Fibroblast of lung (primary cell): ENCODE data around the gene ABCB8. TPM values are rescaled to one million over a fixed set of nuclear protein-coding genes. Genes with fewer than 3 reads are reported as not detected.
A peak's percentile ranks its signal among the peaks of the same experiment; 100 is the strongest.

Source experiments
- DNase-seq, 2 donors: peaks; one replicate each; pipeline versions ENCODE4 v3.0.0 to v3.0.0-alpha.2; 2010; ENCODE audit warnings: low read depth in 2 of 2
- H2AFZ ChIP-seq: 2 replicates; pipeline ENCODE4 v1.5.1; 2012; ENCODE audit warnings: low read length, control low read depth, inconsistent platforms
- H3K27ac ChIP-seq: 2 replicates; pipeline ENCODE4 v1.5.1; 2011; ENCODE audit warnings: low read length, control low read depth; ENCODE audit not compliant: insufficient read depth
- H3K27me3 ChIP-seq: 2 replicates; pipeline ENCODE4 v1.5.1; 2011; ENCODE audit warnings: mild to moderate bottlenecking, low read length; ENCODE audit not compliant: control insufficient read depth, insufficient read depth
- H3K36me3 ChIP-seq: 2 replicates; pipeline ENCODE4 v1.5.1; 2011; ENCODE audit warnings: low read length; ENCODE audit not compliant: control insufficient read depth, insufficient read depth
- H3K4me1 ChIP-seq: 2 replicates; pipeline ENCODE4 v1.5.1; 2011; ENCODE audit warnings: low read length; ENCODE audit not compliant: control insufficient read depth, insufficient read depth; ENCODE audit errors: extremely low read depth
- H3K4me2 ChIP-seq: 2 replicates; pipeline ENCODE4 v1.5.1; 2011; ENCODE audit warnings: low read length, control low read depth; ENCODE audit not compliant: insufficient read depth; ENCODE audit errors: extremely low read depth
- H3K4me3 ChIP-seq, 4 experiments: fragments of 200-600 bp in 1 of 4; sonication (generic) in 1 of 4; replicated peaks in 1 of 4; 2 replicates each; pipeline ENCODE4 v1.5.1; 2011 to 2016; ENCODE audit warnings: low read length in 4 of 4, low read depth in 3 of 4, mild to moderate bottlenecking in 3 of 4, control low read depth in 2 of 4, inconsistent platforms in 1 of 4, mixed read lengths in 1 of 4; ENCODE audit not compliant: insufficient read depth in 1 of 4; ENCODE audit errors: control extremely low read depth in 1 of 4
- H3K79me2 ChIP-seq: 2 replicates; pipeline ENCODE4 v1.5.1; 2012; ENCODE audit warnings: mild to moderate bottlenecking, low read length, inconsistent platforms; ENCODE audit not compliant: control insufficient read depth, insufficient read depth
- H3K9ac ChIP-seq: 2 replicates; pipeline ENCODE4 v1.5.1; 2011; ENCODE audit warnings: mild to moderate bottlenecking, low read length, control low read depth; ENCODE audit not compliant: insufficient read depth
- H3K9me3 ChIP-seq: 2 replicates; pipeline ENCODE4 v1.5.1; 2012; ENCODE audit warnings: low read depth, low read length; ENCODE audit not compliant: control insufficient read depth, insufficient read depth
- H4K20me1 ChIP-seq: 2 replicates; pipeline ENCODE4 v1.5.1; 2011; ENCODE audit warnings: low read length; ENCODE audit not compliant: control insufficient read depth, insufficient read depth; ENCODE audit errors: extremely low read depth
- EZH2 ChIP-seq: IDR thresholded peaks from 2 replicates; pipeline ENCODE4 v1.5.1; 2012; ENCODE audit warnings: low read length, control low read depth, mild to moderate bottlenecking; ENCODE audit errors: missing control alignments
- polyA plus RNA-seq, 2 donors: library from polyadenylated mRNA; depleted of rRNA in 1 of 2; stranded (reverse) in 1 of 2; unstranded in 1 of 2; fragments of >200 nt; gene quantifications; 2 replicates each; pipeline ENCODE4 v1.2.1, GENCODE V29; 2011 to 2012; ENCODE audit warnings: missing spikeins in 1 of 2
- total RNA-seq: library from RNA; depleted of rRNA; stranded (reverse); fragments of >200 nt; gene quantifications from 2 replicates; pipeline ENCODE4 v1.2.1, GENCODE V29; 2014
- TF ChIP-seq, protein P1 (sequence below), 2 donors: IDR thresholded peaks in 1 of 2; conservative IDR thresholded peaks in 1 of 2; 1 replicate in 1 of 2; 2 replicates in 1 of 2; pipeline ENCODE4 v1.5.1; 2011 to 2012; ENCODE audit warnings: low read length in 2 of 2, control low read depth in 1 of 2, inconsistent platforms in 1 of 2, low read depth in 1 of 2, mild to moderate bottlenecking in 1 of 2

ABCB8 gene
- total and polyA plus RNA-seq, 2 donors (not counting 1 experiment from before 2014, with no cell fraction given): 12.1 to 20.0 TPM

DNA sequence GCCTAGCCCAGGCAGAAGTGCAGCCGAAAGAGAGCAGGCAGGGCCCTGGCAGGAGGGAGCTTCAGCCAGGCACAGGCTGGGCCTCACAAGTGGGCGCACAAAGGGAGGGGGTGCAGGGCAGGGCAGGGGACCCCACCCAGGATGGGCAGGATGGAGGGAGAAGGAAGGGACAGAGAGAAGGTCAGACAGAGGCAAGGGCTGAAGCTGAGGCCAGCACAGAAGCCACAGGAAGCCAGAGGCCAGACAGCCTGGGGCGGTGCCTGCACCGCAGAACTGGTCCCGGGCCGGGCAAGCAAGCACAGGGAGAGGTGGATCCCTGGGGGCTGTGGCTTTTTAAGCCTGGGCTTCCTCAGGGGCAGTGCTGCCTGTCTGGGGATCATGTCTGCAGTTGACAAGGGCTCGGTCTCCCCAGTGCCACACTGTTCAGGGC, 20.8 kb upstream of the ABCB8 start:
- no peak overlapping the region for H3K4me3 ChIP-seq
- H3K27ac ChIP-seq: no peak overlapping the region
- no peaks in the 10 kb centered on the region for H3K4me1 ChIP-seq
- TF ChIP-seq, protein P1, sequence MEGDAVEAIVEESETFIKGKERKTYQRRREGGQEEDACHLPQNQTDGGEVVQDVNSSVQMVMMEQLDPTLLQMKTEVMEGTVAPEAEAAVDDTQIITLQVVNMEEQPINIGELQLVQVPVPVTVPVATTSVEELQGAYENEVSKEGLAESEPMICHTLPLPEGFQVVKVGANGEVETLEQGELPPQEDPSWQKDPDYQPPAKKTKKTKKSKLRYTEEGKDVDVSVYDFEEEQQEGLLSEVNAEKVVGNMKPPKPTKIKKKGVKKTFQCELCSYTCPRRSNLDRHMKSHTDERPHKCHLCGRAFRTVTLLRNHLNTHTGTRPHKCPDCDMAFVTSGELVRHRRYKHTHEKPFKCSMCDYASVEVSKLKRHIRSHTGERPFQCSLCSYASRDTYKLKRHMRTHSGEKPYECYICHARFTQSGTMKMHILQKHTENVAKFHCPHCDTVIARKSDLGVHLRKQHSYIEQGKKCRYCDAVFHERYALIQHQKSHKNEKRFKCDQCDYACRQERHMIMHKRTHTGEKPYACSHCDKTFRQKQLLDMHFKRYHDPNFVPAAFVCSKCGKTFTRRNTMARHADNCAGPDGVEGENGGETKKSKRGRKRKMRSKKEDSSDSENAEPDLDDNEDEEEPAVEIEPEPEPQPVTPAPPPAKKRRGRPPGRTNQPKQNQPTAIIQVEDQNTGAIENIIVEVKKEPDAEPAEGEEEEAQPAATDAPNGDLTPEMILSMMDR (conservative IDR thresholded peaks at IDR 0.05 in 1 of 2, IDR thresholded peaks at IDR 0.05 in 1 of 2; ENCODE audit: low read depth in 1 of 2, low read length in 2 of 2): no peak
- no peak for TF ChIP-seq EZH2
- no peaks in the 10 kb centered on the region for H3K79me2 ChIP-seq
- no peak overlapping the region for H2AFZ ChIP-seq
- no peak for DNase-seq
- no peaks in the 10 kb centered on the region for H3K36me3 ChIP-seq
- H3K9ac ChIP-seq: no peak overlapping the region
- no peaks in the 10 kb centered on the region for H3K9me3 ChIP-seq
- H4K20me1 ChIP-seq: no peaks in the 10 kb centered on the region
- H3K4me2 ChIP-seq: no peak overlapping the region
- peaks cover 3% of the 10 kb centered on the region for H3K27me3 ChIP-seq

DNA sequence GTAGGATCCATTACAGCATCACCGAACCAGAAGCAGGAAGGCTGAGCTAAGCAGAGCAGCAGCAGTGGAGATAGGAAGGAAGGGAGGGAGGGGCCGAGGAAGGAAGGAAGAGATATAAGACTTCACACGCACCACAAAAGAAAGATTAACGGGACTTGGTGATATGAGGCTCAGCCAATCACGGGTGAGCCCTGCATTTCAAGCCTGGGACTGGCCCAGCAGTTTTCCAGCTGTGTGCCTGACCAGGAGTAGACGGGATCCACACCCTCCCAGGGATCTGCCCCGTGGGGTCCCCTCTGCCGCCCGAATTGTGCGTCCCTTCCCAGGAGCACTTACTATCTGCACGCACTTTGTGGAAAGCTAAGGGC, 20.1 kb upstream of the ABCB8 start:
- no peak overlapping the region for H3K27ac ChIP-seq
- no peaks in the 10 kb centered on the region for H3K4me1 ChIP-seq
- H3K4me3 ChIP-seq: no peak overlapping the region

DNA sequence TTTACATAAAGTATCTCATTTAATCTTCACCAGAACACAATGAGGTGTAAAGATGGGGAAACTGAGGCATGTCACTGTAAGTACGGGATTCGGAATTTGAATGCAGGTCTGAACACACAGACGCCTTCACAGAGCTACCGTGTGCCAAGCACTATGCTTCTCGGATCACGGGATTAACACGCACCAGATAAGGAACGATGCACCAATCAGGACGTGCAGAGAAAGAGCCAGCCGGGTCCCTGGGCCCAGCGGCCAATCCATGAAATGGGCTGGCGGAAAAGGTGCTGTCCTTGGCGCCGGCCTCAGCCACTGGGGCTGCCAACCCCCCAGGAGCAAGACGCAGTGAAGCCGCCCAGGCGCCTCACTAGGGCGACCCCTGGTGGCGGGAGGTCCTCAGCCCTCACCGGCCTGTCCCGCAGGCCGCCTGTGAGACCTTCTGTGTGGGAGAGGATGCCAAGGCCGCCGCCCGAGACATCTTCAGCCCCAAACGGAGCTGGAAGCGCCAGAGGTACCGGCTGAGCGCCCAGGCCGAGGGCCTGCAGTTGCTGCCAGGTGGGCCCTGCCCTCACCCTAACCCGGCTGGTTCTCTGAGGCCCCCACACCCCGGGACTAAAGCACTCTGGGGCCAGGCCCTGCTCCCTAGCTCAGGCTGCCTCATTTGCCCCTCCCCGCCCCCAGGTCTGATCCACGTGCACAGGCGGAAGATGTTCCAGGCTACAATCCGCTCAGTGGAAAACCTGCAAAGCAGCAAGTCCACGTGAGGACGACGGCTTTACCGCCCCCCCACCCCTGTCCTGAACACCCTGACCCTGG, 19.5 kb upstream of the ABCB8 start:
- H3K79me2 ChIP-seq: no peaks in the 10 kb centered on the region
- no peak overlapping the region for H3K27ac ChIP-seq
- H3K4me1 ChIP-seq: no peaks in the 10 kb centered on the region
- no peaks in the 10 kb centered on the region for H4K20me1 ChIP-seq
- no peak for TF ChIP-seq EZH2
- TF ChIP-seq, protein P1 (conservative IDR thresholded peaks at IDR 0.05 in 1 of 2, IDR thresholded peaks at IDR 0.05 in 1 of 2; ENCODE audit: low read depth in 1 of 2, low read length in 2 of 2): peak; percentile 30 to 58
- H3K36me3 ChIP-seq: no peaks in the 10 kb centered on the region
- DNase-seq: peak; percentile 25 to 39
- peaks cover 8% of the 10 kb centered on the region for H3K27me3 ChIP-seq
- H3K9me3 ChIP-seq: no peaks in the 10 kb centered on the region
- peak overlapping the region in 1 of 4 experiments; percentile 38 for H3K4me3 ChIP-seq
- H2AFZ ChIP-seq: no peak overlapping the region
- H3K9ac ChIP-seq: no peak overlapping the region
- no peak overlapping the region for H3K4me2 ChIP-seq

More for the DNA sequence above, 20.1 kb upstream of the ABCB8 start:
- DNase-seq: no peak
- H4K20me1 ChIP-seq: no peaks in the 10 kb centered on the region
- no peak overlapping the region for H2AFZ ChIP-seq
- H3K9me3 ChIP-seq: no peaks in the 10 kb centered on the region
- TF ChIP-seq EZH2: no peak
- TF ChIP-seq, protein P1 (conservative IDR thresholded peaks at IDR 0.05 in 1 of 2, IDR thresholded peaks at IDR 0.05 in 1 of 2; ENCODE audit: low read depth in 1 of 2, low read length in 2 of 2): no peak
- H3K27me3 ChIP-seq: peaks cover 7% of the 10 kb centered on the region
- no peaks in the 10 kb centered on the region for H3K36me3 ChIP-seq
- no peak overlapping the region for H3K9ac ChIP-seq
- H3K79me2 ChIP-seq: no peaks in the 10 kb centered on the region
- no peak overlapping the region for H3K4me2 ChIP-seq
